ENCODE measurements around the gene SMG7. TPM values are rescaled to one million over a fixed set of nuclear protein-coding genes. Genes with fewer than 3 reads are reported as not detected.
A peak's percentile ranks its signal among the peaks of the same experiment; 100 is the strongest.

Gene SMG7
- total and polyA plus RNA-seq, 2 of the 4 experiments (the other 2 are of a cell fraction) = 18.1 to 22.6 TPM

DNA sequence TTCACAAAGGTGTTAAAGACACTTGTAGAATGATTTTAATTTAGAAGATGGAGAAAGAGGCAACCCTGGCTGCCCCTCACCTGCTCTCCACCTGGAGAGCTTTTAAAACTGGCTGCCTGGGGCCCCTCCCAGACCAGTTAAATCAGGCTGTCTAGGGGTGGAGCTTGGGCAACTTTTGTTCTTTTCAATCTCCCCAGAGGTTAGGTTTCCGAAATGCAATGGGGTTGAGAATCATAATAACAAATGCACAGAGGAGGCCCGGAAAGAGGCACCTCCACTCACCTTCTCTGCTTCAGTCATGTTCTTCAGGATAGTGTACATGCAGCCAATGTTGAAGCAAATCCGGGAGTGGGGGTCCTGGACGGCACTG, 117.6 kb downstream of the SMG7 start:
- intact Hi-C loops (cut with micrococcal nuclease) (no loop called here), in situ Hi-C loops (cut with MboI; ENCODE audit: low sequenced_read_pairs) (no loop called here), dilution Hi-C loops (cut with HindIII; ENCODE audit: low sequenced_read_pairs, unreplicated experiment) (no loop called here)
- Histone ChIP-seq H2AK9ac (replicated peaks; ENCODE audit: low read depth, low read length, poor library complexity) (no peak overlapping the region), H3K9me1 (ENCODE audit: insufficient read depth, low read length) (peaks cover 3% of the 10 kb centered on the region; the same call in 1 of the 2 replicates), H3K14ac (replicated peaks; ENCODE audit: low read depth, low read length) (no peak overlapping the region), H3K27ac (ENCODE audit: insufficient read depth, low read length) (no peak overlapping the region), H3K4me1 (ENCODE audit: control insufficient read depth, insufficient read depth, low read length) (0 out of 2 replicates have a peak, but pooled peaks cover 2% of the 10 kb centered on the region), H2BK5ac (ENCODE audit: low read depth, low read length, poor library complexity, severe bottlenecking) (no peak overlapping the region), H2BK20ac (ENCODE audit: low read depth, low read length) (no peak overlapping the region), H3K4ac (ENCODE audit: low read depth, low read length) (no peak overlapping the region; the same call in 1 of the 2 replicates), H3K27me3 (ENCODE audit: control insufficient read depth, insufficient read depth, low read length) (no peaks in the 10 kb centered on the region), H3K4me3 (ENCODE audit: insufficient read depth, low read depth, low read length) (no peak overlapping the region), H3K56ac (ENCODE audit: extremely low read depth, insufficient read depth, low read length) (no peak overlapping the region), H4K91ac (ENCODE audit: insufficient read depth, low read depth, low read length) (no peak overlapping the region), H3K9ac (ENCODE audit: low read depth, low read length) (no peak overlapping the region), H3K18ac (ENCODE audit: low read depth, low read length) (no peak overlapping the region), H4K8ac (ENCODE audit: low read depth in 2 of 2, low read length in 2 of 2) (no peak overlapping the region), H3K9me3 (ENCODE audit: control insufficient read depth, insufficient read depth, low read length) (no peaks in the 10 kb centered on the region), H4K5ac (ENCODE audit: low read depth, low read length) (no peak overlapping the region), H2AK5ac (ENCODE audit: low read depth, low read length) (no peak overlapping the region), H2BK15ac (ENCODE audit: low read depth, low read length) (no peak overlapping the region), H3K79me1 (ENCODE audit: low read depth in 1 of 2, low read length in 2 of 2) (no peaks in the 10 kb centered on the region), H2AFZ (replicated peaks; ENCODE audit: low read length, poor library complexity) (peak overlapping the region; percentile 73), H3K23ac (ENCODE audit: low read depth, low read length) (no peak overlapping the region), H3K36me3 (ENCODE audit: control insufficient read depth, insufficient read depth, low read length) (no peaks in the 10 kb centered on the region), H2BK120ac (ENCODE audit: low read depth, low read length) (no peak overlapping the region), H3K4me2 (ENCODE audit: low read depth, low read length) (no peak overlapping the region), H4K20me1 (ENCODE audit: insufficient read depth, low read length) (no peaks in the 10 kb centered on the region)
- no CpG with 5 or more reads among the region's 4 CpGs for WGBS, 2 experiments (ENCODE audit: extremely low coverage in 2 of 2, insufficient read length in 1 of 2)
- ChIA-PET CTCF (interaction anchor here (1.1 kb wide), 1 partner anchor 20 kb away, joined by 4 read pairs; no protein-coding TSS in a partner anchor), POLR2A (ENCODE audit: unreplicated experiment) (no interaction called here)
- DNase-seq (no peak), ATAC-seq (ENCODE audit: low read depth) (no peak)
- BruUV-seq (replicated peaks) = no TSS peak
- no peak for TF ChIP-seq MAZ (IDR thresholded peaks at IDR 0.05; ENCODE audit: borderline replicate concordance, low read depth, low read length)
- TF ChIP-seq CEBPB (IDR thresholded peaks at IDR 0.05; ENCODE audit: low read depth, low read length) = no peak
- no peak for TF ChIP-seq RCOR1 (IDR thresholded peaks at IDR 0.05; ENCODE audit: insufficient replicate concordance, low read length)

Measured in IMR-90 (cell line).